ENCODE results near the gene ATP10A.

Gene ATP10A

GRCh38 chr15:25741256-25741580 lies 121.9 kb downstream of the ATP10A start:
- DNase-seq (ENCODE audit: low spot score): no peak

GRCh38 chr15:25740383-25741255 lies 122.5 kb downstream of the ATP10A start:
- ChIA-PET CTCF (no interaction called here), POLR2A (ENCODE audit: low non-redundant PET) (no interaction called here)
- DNase-seq (ENCODE audit: low spot score): no peak
- no peak for TF ChIP-seq CTCF (conservative IDR thresholded peaks at IDR 0.05; ENCODE audit: low read depth)
- no peak overlapping the region for H3K27ac ChIP-seq

More at GRCh38 chr15:25741256-25741580, 121.9 kb downstream of the ATP10A start:
- no peak overlapping the region for H3K27ac ChIP-seq
- CTCF ChIA-PET: no interaction called here
- TF ChIP-seq CTCF (conservative IDR thresholded peaks at IDR 0.05; ENCODE audit: low read depth): no peak
- POLR2A ChIA-PET (ENCODE audit: low non-redundant PET): no interaction called here

- DNase-seq (ENCODE audit: low spot score): no peak
- CTCF ChIA-PET: no interaction called here
- POLR2A ChIA-PET (ENCODE audit: low non-redundant PET): no interaction called here
- no peak for TF ChIP-seq CTCF (conservative IDR thresholded peaks at IDR 0.05; ENCODE audit: low read depth)
- no peak overlapping the region for H3K27ac ChIP-seq
These were observed 123.4 kb downstream of the ATP10A start for GRCh38 chr15:25739687-25740121.

- CTCF ChIA-PET: no interaction called here
- DNase-seq (ENCODE audit: low spot score): no peak
- TF ChIP-seq CTCF (conservative IDR thresholded peaks at IDR 0.05; ENCODE audit: low read depth): no peak
- POLR2A ChIA-PET (ENCODE audit: low non-redundant PET): interaction anchor here (0.6 kb wide), 1 partner anchor 47 kb away, joined by 3 read pairs; no protein-coding TSS in a partner anchor
- no peak overlapping the region for H3K27ac ChIP-seq
These were observed 124.8 kb downstream of the ATP10A start for GRCh38 chr15:25738171-25738965.

GRCh38 chr15:25737218-25737643 lies 125.9 kb downstream of the ATP10A start:
- no peak overlapping the region for H3K27ac ChIP-seq
- ChIA-PET CTCF (no interaction called here), POLR2A (ENCODE audit: low non-redundant PET) (no interaction called here)
- DNase-seq (ENCODE audit: low spot score): no peak
- TF ChIP-seq CTCF (conservative IDR thresholded peaks at IDR 0.05; ENCODE audit: low read depth): no peak

- ChIA-PET CTCF (no interaction called here), POLR2A (ENCODE audit: low non-redundant PET) (no interaction called here)
- TF ChIP-seq CTCF (conservative IDR thresholded peaks at IDR 0.05; ENCODE audit: low read depth): no peak
- DNase-seq (ENCODE audit: low spot score): no peak
- H3K27ac ChIP-seq: no peak overlapping the region
These were observed 126.7 kb downstream of the ATP10A start for GRCh38 chr15:25736461-25736860.
